ENCODE results near the gene NAT16.
"Not testable (repeated sequence)": the region's sequence is repeated elsewhere in the genome, so short reads cannot be mapped to it uniquely, and the experiment has no call there.

The NAT16 gene

GRCh38 chr7:101133621-101134398, 46.3 kb downstream of the NAT16 start:
- no peak overlapping the region for H3K27ac ChIP-seq (ENCODE audit: low read depth, low read length)
- peaks cover 37% of the 10 kb centered on the region for H3K27me3 ChIP-seq (ENCODE audit: control insufficient read depth, low read length)
- peaks cover 7% of the 10 kb centered on the region for H3K4me1 ChIP-seq (ENCODE audit: control insufficient read depth, low read length)
- no peaks in the 10 kb centered on the region for H3F3A ChIP-seq (ENCODE audit: control insufficient read depth, insufficient read depth)
- 0 out of 2 replicates have a peak, but pooled peaks cover 3% of the 10 kb centered on the region for H4K20me1 ChIP-seq (ENCODE audit: control insufficient read depth, insufficient read depth, low read depth, low read length)
- H3K4me2 ChIP-seq (ENCODE audit: low read length) = no peak overlapping the region
- H3K79me2 ChIP-seq (ENCODE audit: control insufficient read depth, low read length) = no peaks in the 10 kb centered on the region
- no peaks in the 10 kb centered on the region for H3K9me3 ChIP-seq (ENCODE audit: control insufficient read depth, insufficient read depth, low read length)
- TF ChIP-seq EZH2phosphoT487 (IDR thresholded peaks at IDR 0.05; ENCODE audit: borderline replicate concordance, low read length) = no peak
- TF ChIP-seq CTCF (IDR thresholded peaks at IDR 0.05; ENCODE audit: low read depth, low read length, poor library complexity, severe bottlenecking) = no peak
- H3K4me3 ChIP-seq (ENCODE audit: low read length) = no peak overlapping the region
- no peaks in the 10 kb centered on the region for H3K36me3 ChIP-seq (ENCODE audit: control insufficient read depth, low read length)
- no peaks in the 10 kb centered on the region for H3K9me2 ChIP-seq (replicated peaks; ENCODE audit: control insufficient read depth, low read length)

DNA sequence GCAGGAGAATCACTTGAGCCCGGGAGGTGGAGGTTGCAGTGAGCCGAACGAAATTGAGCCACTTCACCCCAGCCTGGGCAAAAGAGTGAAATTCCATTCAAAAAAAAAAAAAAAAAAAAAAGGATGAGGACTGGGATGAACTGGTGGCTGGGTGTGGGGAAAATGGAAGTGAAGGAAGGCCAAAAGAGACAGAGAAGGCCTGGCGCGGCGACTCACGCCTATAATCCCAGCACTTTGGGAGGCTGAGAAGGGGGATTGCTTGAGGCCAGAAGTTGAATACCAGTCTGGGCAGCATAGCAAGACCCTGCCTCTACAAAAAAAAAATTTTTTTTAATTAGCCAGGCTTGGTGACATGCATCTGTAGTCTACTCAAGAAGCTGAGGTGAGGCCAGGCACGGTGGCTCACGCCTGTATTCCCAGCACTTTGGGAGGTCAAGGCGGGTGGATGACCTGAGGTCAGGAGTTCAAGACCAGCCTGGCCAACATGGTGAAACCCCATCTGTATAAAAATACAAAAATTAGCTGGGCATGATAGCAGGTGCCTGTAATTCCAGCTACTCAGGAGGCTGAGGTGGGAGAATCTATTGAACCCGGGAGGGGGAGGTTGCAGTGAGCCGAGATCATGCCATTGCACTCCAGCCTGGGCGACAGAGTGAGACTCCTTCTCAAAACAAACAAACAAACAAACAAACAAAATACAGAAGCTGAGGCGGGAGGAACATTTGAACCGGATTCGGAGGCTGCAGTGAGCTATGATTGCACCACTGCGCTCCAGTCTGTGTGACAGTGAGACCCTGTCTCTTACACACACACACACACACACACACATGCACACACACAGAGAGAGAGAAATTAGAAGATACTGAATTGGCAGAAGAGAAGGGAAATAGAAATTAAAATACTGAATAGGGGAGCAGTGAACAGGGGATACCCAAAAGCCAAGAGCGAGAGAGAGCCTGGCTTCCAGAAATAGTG, 47.2 kb downstream of the NAT16 start:
- H3K27me3 ChIP-seq (ENCODE audit: control insufficient read depth, low read length) = peaks cover 44% of the 10 kb centered on the region
- not testable (repeated sequence) for H3K27ac ChIP-seq (ENCODE audit: low read depth, low read length)

GRCh38 chr7:101129603-101130117, 50.4 kb downstream of the NAT16 start:
- Histone ChIP-seq H3K36me3 (ENCODE audit: control insufficient read depth, low read length) (no peaks in the 10 kb centered on the region), H3K4me1 (ENCODE audit: control insufficient read depth, low read length) (peaks cover 16% of the 10 kb centered on the region), H3K27me3 (ENCODE audit: control insufficient read depth, low read length) (peaks cover 42% of the 10 kb centered on the region), H3K9me2 (replicated peaks; ENCODE audit: control insufficient read depth, low read length) (no peaks in the 10 kb centered on the region), H3K4me3 (ENCODE audit: low read length) (no peak overlapping the region), H3K4me2 (ENCODE audit: low read length) (no peak overlapping the region), H3K9me3 (ENCODE audit: control insufficient read depth, insufficient read depth, low read length) (no peaks in the 10 kb centered on the region), H3F3A (ENCODE audit: control insufficient read depth, insufficient read depth) (no peaks in the 10 kb centered on the region), H3K27ac (ENCODE audit: low read depth, low read length) (no peak overlapping the region), H4K20me1 (ENCODE audit: control insufficient read depth, insufficient read depth, low read depth, low read length) (no peaks in the 10 kb centered on the region), H3K79me2 (ENCODE audit: control insufficient read depth, low read length) (no peaks in the 10 kb centered on the region)
- TF ChIP-seq CTCF (IDR thresholded peaks at IDR 0.05; ENCODE audit: low read depth, low read length, poor library complexity, severe bottlenecking) = no peak
- TF ChIP-seq EZH2phosphoT487 (IDR thresholded peaks at IDR 0.05; ENCODE audit: borderline replicate concordance, low read length) = no peak

More for the DNA sequence above, 47.2 kb downstream of the NAT16 start:
- H3K79me2 ChIP-seq (ENCODE audit: control insufficient read depth, low read length); H3K4me1 ChIP-seq (ENCODE audit: control insufficient read depth, low read length); H3F3A ChIP-seq (ENCODE audit: control insufficient read depth, insufficient read depth); H4K20me1 ChIP-seq (ENCODE audit: control insufficient read depth, insufficient read depth, low read depth, low read length); H3K9me3 ChIP-seq (ENCODE audit: control insufficient read depth, insufficient read depth, low read length); H3K4me2 ChIP-seq (ENCODE audit: low read length); H3K9me2 ChIP-seq (replicated peaks; ENCODE audit: control insufficient read depth, low read length); H3K36me3 ChIP-seq (ENCODE audit: control insufficient read depth, low read length); H3K4me3 ChIP-seq (ENCODE audit: low read length): not testable (repeated sequence)

All from DOHH2 (cell line).